HCT116 (cell line): ENCODE data around the gene ZBTB24.

Experiments used
- CTCF ChIP-seq, 3 experiments: fragments of 200-600 bp in 1 of 3; sonication (generic) in 1 of 3; IDR thresholded peaks in 2 of 3; conservative IDR thresholded peaks in 1 of 3; 2 replicates each; pipeline ENCODE4 v1.5.1; 2012 to 2017; ENCODE audit warnings: low read depth in 2 of 3, low read length in 2 of 3, antibody characterized with exemption in 1 of 3, borderline replicate concordance in 1 of 3, control low read depth in 1 of 3, mild to moderate bottlenecking in 1 of 3, mixed read lengths in 1 of 3, mixed run types in 1 of 3, moderate library complexity in 1 of 3; ENCODE audit not compliant: insufficient read depth in 1 of 3
- ELF1 ChIP-seq: IDR thresholded peaks from 2 replicates; pipeline ENCODE4 v1.6.1; 2012; ENCODE audit warnings: low read depth, borderline replicate concordance
- EZH2 ChIP-seq: fragments of 200-600 bp; sonication (generic); IDR thresholded peaks from 2 replicates; pipeline ENCODE4 v1.6.1; 2017; ENCODE audit warnings: antibody characterized with exemption, mixed run types
- EZH2phosphoT487 ChIP-seq: fragments of 200-600 bp; IDR thresholded peaks from 2 replicates; pipeline ENCODE4 v1.6.1; 2018; ENCODE audit warnings: antibody characterized with exemption, borderline replicate concordance
- MAX ChIP-seq: IDR thresholded peaks from 2 replicates; pipeline ENCODE4 v1.6.1; 2012
- POLR2A ChIP-seq: IDR thresholded peaks from 2 replicates; pipeline ENCODE4 v1.7.0; 2011; ENCODE audit warnings: borderline replicate concordance; ENCODE audit not compliant: insufficient read depth, insufficient read length; ENCODE audit errors: extremely low read depth
- POLR2AphosphoS5 ChIP-seq: IDR thresholded peaks from 2 replicates; pipeline ENCODE4 v1.6.1; 2011; ENCODE audit warnings: mild to moderate bottlenecking, low read depth, low read length, moderate library complexity
- RAD21 ChIP-seq: IDR thresholded peaks from 2 replicates; pipeline ENCODE4 v1.6.1; 2012; ENCODE audit warnings: low read depth, mild to moderate bottlenecking
- ZBTB33 ChIP-seq: IDR thresholded peaks from 2 replicates; pipeline ENCODE4 v1.6.1; 2011; ENCODE audit warnings: mild to moderate bottlenecking, low read length, moderate library complexity; ENCODE audit not compliant: insufficient replicate concordance; ENCODE audit errors: extremely low read depth

GRCh38 chr6:109457562-109457996 is 25.4 kb downstream of the ZBTB24 start:
- no peak for TF ChIP-seq POLR2A
- TF ChIP-seq CTCF (IDR thresholded peaks at IDR 0.05 in 2 of 3, conservative IDR thresholded peaks at IDR 0.05 in 1 of 3; ENCODE audit: borderline replicate concordance in 1 of 3, insufficient read depth in 1 of 3, low read depth in 2 of 3, low read length in 2 of 3), result no peak
- no peak for TF ChIP-seq EZH2
- no peak for TF ChIP-seq EZH2phosphoT487
- TF ChIP-seq MAX, result no peak
- no peak for TF ChIP-seq RAD21
- no peak for TF ChIP-seq ELF1
- TF ChIP-seq ZBTB33, result no peak
- no peak for TF ChIP-seq POLR2AphosphoS5
